NOMO-1 treated with DMSO at 0.1 percent for 48 hours (cell line): ENCODE measurements around the gene RHOT1.
"Not testable (repeated sequence)": the region's sequence is repeated elsewhere in the genome, so short reads cannot be mapped to it uniquely, and the experiment has no call there.

Source experiments
- DNase-seq: peaks from one replicate; lab custom pipeline; 2025; ENCODE audit not compliant: unreplicated experiment; lab: John Stamatoyannopoulos, UW

Gene RHOT1

GRCh38 chr17:32158870-32159585, 16.7 kb downstream of the RHOT1 start:
- DNase-seq = no peak

DNA sequence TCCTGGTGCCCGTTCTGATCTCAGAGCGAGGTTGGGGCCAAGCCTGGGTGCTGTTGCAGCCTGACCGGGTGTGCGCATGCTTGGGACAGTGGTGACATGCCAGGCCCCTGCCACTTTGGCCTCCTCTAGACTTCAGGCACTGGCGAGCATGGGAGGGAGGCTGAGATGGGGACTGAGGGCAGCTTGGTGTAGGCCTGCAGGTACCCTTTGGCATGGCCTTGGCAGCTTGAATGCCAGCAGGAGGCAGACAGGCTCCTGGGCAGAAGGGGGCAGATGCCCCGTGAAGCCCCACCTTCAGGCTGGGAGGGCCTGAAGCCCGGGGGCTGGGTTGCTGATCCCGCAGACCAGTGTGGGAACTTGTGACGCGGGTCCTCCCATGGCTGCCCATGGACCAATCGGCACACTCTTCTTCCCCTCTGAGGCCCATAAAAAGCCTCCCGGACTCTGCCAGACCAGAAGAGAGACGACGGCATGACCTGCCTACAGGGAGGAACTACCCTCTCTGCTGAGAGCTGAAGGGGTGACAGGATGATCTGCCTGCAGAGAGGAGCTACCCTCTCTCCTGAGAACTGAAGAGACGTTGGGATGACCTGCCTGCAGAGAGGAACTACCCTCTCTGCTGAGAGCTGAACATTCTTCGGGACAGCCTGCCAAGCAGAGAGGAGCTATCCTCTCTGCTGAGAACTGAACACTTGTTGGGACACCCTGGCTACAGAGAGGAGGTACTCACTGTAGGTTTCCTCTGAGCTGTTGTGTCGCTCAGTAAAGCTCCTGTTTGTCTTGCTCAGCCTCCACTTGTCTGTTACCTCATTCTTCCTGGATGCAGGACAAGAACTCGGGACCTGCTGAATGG, 17.5 kb downstream of the RHOT1 start:
- DNase-seq = no peak

DNA sequence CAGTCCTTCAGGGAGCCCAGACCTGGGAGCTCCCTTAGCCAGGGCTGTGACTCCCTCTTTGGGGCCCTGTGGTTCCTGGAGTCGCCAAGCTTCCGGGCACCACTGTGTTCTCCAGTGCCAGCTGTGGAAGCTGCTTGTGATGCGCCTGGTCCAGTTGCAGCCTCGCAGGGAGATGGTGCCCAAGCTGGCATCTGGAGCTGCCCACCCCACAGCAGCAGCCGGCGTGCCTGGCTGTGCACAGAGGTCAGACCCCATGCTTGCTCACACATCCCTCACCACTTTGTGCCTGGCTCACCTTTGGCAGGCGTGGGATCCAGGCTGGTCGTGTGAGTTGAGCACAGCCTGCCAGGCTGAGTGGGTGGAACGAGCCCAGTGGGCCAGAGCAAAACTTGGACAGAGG, 18.2 kb downstream of the RHOT1 start:
- no peak for DNase-seq

GRCh38 chr17:32161029-32161428, 18.7 kb downstream of the RHOT1 start:
- no peak for DNase-seq

- no peak for DNase-seq
These were observed 19.4 kb downstream of the RHOT1 start for GRCh38 chr17:32161506-32162365.

- DNase-seq = no peak
These were observed 32.6 kb downstream of the RHOT1 start for GRCh38 chr17:32174889-32175288.

- not testable (repeated sequence) for DNase-seq
These were observed 36.4 kb downstream of the RHOT1 start for GRCh38 chr17:32178679-32179078.

DNA sequence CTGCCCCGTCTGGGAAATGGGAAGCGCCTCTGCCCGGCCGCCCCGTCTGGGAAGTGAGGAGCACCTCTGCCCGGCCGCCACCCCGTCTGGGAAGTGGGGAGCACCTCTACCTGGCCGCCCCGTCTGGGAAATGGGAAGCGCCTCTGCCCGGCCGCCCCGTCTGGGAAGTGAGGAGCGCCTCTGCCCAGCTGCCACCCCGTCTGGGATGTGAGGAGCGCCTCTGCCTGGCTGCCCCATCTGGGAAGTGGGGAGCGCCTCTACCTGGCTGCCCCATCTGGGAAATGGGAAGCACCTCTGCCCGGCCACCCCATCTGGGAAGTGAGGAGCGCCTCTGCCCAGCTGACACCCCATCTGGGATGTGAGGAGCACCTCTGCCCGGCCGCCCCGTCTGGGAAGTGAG, 36.8 kb downstream of the RHOT1 start:
- not testable (repeated sequence) for DNase-seq

- DNase-seq = not testable (repeated sequence)
These were observed 37.2 kb downstream of the RHOT1 start for GRCh38 chr17:32179526-32179925.

DNA sequence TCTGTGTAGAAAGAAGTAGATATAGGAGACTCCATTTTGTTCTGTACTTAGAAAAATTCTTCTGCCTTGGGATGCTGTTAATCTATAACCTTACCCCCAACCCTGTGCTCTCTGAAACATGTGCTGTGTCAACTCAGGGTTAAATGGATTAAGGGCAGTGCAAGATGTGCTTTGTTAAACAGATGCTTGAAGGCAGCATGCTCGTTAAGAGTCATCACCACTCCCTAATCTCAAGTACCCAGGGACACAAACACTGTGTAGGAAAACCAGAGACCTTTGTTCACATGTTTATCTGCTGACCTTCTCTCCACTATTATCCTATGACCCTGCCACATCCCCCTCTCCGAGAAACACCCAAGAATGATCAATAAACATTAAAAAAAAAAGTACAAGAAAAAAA, 38.0 kb downstream of the RHOT1 start:
- not testable (repeated sequence) for DNase-seq

DNA sequence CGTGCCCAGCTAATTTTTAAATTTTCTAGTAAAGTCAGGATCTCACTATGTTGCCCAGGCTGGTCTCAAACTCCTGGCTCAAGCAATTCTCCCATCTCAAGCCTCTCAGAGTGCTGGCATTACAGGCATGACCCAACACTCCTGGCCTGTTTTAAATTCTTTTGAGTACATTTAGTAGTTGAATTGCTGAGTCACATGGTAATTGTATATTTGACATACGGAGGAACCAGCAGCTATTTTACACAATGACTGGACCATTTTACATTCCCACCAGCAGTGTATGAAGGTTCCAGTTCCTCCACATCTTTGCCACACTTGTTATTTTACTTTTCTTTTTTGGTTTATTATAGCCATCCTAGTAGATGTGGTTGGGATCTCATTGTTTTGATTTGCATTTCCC, 43.6 kb downstream of the RHOT1 start:
- no peak for DNase-seq

DNA sequence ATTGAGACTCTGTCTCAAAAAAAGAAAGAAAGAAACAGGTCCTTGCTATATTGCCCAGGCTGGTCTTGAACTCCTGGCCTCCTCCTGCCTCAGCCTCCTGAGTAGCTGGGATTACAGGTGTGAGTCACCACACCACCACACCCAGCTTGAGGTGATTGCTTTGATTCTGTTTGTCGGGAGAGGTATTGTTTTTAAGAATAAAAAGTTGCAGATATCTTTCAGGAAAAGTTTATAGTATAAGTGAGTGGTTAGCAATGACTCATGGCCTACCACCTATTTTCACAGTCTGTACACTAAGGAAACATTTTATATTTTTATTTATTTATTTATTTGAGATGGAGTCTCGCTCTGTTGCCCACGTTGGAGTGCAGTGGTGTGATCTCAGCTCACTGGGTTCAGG, 45.0 kb downstream of the RHOT1 start:
- DNase-seq = no peak

DNA sequence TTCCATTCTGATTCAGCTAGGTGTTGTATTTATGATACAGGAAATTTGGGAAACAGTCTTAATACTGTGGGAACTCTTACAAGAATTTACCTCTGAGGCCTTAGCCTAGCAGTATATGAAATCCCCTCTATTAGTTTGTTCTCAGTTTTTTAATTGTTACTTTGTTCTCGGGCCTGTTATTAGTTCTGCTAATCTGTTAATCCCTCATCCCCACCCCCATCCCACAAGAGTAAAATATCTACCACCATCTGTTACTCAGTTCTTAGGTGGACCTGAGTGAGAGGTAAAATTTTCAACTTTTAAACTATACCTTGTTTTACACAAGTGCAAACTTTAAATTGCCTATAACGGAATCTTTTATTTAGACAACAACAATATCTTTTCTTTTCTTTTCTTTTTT, 47.0 kb downstream of the RHOT1 start:
- DNase-seq = no peak

DNA sequence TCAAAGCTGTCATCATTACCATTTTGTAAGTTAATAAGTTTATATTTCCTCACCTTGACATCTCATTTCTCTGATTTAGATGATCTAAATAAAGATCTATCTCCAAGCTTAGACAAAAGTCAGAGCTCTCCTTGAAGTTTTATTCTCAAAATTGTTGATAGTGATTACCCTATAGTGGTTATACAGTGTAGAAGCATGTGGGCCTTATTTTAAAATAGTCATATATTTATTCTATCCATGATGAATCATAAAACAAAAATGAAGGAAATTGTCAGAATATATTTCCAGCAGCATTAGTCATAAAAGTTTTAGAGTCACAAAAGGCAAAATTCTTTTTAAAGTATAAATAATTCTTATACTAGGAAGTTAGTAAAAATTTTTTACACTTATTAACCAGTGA, 49.0 kb downstream of the RHOT1 start:
- no peak for DNase-seq

DNA sequence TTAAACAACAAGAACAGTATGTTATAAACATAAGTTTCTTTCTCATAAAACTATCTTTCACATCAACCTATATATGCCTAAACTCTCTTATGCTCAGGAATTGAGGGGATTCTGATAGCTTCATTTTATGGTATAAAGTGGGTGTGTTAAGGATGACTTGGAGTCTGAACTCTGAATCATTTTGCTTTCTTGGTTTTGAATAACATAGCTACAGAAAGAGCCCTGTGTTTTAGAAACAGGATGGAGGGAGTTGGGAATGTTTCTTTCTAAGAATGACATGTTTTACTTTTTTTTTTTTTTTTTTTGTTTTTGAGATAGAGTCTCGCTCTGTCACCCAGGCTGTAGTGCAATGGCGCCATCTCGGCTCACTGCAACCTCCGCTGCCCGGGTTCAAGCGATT, 50.1 kb downstream of the RHOT1 start:
- no peak for DNase-seq

GRCh38 chr17:32197987-32198386, 55.7 kb downstream of the RHOT1 start:
- DNase-seq = no peak

- DNase-seq = no peak
These were observed 64.6 kb downstream of the RHOT1 start for GRCh38 chr17:32206861-32207260.

- DNase-seq = no peak
These were observed 66.1 kb downstream of the RHOT1 start for GRCh38 chr17:32208436-32208835.

- DNase-seq = no peak
These were observed 67.3 kb downstream of the RHOT1 start for GRCh38 chr17:32209608-32210007.

DNA sequence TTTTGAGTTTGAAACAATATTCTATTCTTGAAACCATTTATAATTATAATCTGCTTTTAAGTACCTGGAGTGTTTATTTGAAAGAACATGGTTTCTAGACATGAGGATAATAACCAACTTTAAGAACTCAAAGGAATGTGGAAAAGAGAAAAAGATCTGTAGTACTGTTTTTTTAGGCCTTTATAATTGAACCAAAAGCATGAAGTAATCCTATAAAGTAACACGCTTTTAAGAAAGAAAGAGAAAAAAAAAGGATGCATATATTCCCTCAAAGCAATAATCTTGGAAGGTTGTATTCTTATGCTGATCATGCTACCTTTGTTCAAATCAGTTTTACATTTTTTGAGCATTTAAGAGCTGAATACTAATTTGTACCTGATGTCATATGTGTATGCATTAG, 69.4 kb downstream of the RHOT1 start:
- DNase-seq = no peak

DNA sequence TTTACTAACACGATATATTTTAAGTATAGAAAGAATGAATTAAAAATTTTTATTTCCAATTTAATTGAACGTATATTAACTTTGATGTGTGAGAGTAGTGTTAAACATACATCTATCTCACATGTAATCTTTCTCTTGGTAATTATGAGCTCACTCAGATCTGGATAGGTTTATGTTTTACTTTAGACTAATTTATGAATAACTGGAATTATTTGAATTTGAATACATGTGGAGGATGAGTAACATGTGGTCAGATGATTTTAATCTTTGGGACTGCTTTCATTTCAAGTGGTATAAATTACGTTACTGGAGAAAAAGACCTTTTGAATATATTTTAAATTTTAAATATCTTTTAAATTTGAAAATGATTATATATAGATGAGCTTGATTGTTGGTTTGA, 73.4 kb downstream of the RHOT1 start:
- DNase-seq = no peak

- DNase-seq = no peak
These were observed 80.3 kb downstream of the RHOT1 start for GRCh38 chr17:32222621-32223020.
